CD4-positive, alpha-beta memory T cell (primary cell): ENCODE results near the gene MAN2A2. TPM values are rescaled to one million over a fixed set of nuclear protein-coding genes. Genes with fewer than 3 reads are reported as not detected.

Source experiments
- CTCF ChIA-PET: fragments of 350-600 bp; sonication (Branson Sonifier 250); formaldehyde crosslinking; loops from one replicate; lab custom pipeline; 2021; ENCODE audit warnings: inconsistent platforms; ENCODE audit not compliant: partially characterized antibody; lab: Charles Lee
- POLR2A ChIA-PET: fragments of 350-600 bp; sonication (Branson Sonifier 250); formaldehyde crosslinking; loops from one replicate; lab custom pipeline; 2021; ENCODE audit not compliant: partially characterized antibody; lab: Charles Lee
- DNase-seq, 5 donors: peaks; one replicate each; pipeline versions ENCODE4 v3.0.0 to v3.0.0-alpha.2; 2020 to 2022; ENCODE audit warnings: mixed read lengths in 1 of 5
- H3K27ac ChIP-seq: one replicate; pipeline ENCODE4 v1.7.0; 2013; ENCODE audit warnings: low read depth, low read length
- H3K27me3 ChIP-seq: 2 replicates; pipeline ENCODE4 v1.7.0; 2013; ENCODE audit warnings: mild to moderate bottlenecking, low read length, moderate library complexity; ENCODE audit not compliant: insufficient read depth
- H3K36me3 ChIP-seq: 2 replicates; pipeline ENCODE4 v1.7.0; 2013; ENCODE audit warnings: mild to moderate bottlenecking, low read length, moderate library complexity; ENCODE audit not compliant: insufficient read depth
- H3K4me1 ChIP-seq: 2 replicates; pipeline ENCODE4 v1.7.0; 2013; ENCODE audit warnings: mild to moderate bottlenecking, low read length, moderate library complexity; ENCODE audit not compliant: insufficient read depth
- H3K4me3 ChIP-seq, 2 donors: one replicate each; pipeline ENCODE4 v1.7.0; 2013; ENCODE audit warnings: low read length in 2 of 2, mild to moderate bottlenecking in 1 of 2
- H3K9me3 ChIP-seq, 2 donors: one replicate each; pipeline ENCODE4 v1.7.0; 2013; ENCODE audit warnings: low read length in 2 of 2, control low read depth in 1 of 2; ENCODE audit not compliant: control insufficient read depth in 1 of 2
- H3K27ac Mint-ChIP-seq, 7 donors: one replicate each; pipeline ENCODE4 v1.8.0; 2020 to 2021; ENCODE audit warnings: mixed read lengths in 7 of 7, mild to moderate bottlenecking in 6 of 7, inconsistent platforms in 3 of 7, moderate library complexity in 3 of 7
- H3K27me3 Mint-ChIP-seq, 2 donors: one replicate each; pipeline ENCODE4 v1.8.0; 2020 to 2021; ENCODE audit warnings: mixed read lengths in 2 of 2
- H3K36me3 Mint-ChIP-seq, 2 donors: one replicate each; pipeline ENCODE4 v1.8.0; 2020 to 2021; ENCODE audit warnings: mixed read lengths in 2 of 2, inconsistent platforms in 1 of 2, mild to moderate bottlenecking in 1 of 2
- H3K4me1 Mint-ChIP-seq, 4 donors: one replicate each; pipeline ENCODE4 v1.8.0; 2020 to 2021; ENCODE audit warnings: mixed read lengths in 4 of 4, mild to moderate bottlenecking in 1 of 4
- H3K4me3 Mint-ChIP-seq, 8 donors: one replicate each; pipeline ENCODE4 v1.8.0; 2020 to 2021; ENCODE audit warnings: mixed read lengths in 8 of 8, mild to moderate bottlenecking in 7 of 8, moderate library complexity in 6 of 8, inconsistent platforms in 3 of 8
- H3K9me3 Mint-ChIP-seq, 8 donors: one replicate each; pipeline ENCODE4 v1.8.0; 2020 to 2021; ENCODE audit warnings: mixed read lengths in 8 of 8, mild to moderate bottlenecking in 5 of 8, inconsistent platforms in 3 of 8, moderate library complexity in 1 of 8
- intact Hi-C: fragments of 100-400 bp; cut with micrococcal nuclease; formaldehyde crosslinking; loops from one replicate; pipeline ENCODE4 v1.15.1; 2023
- polyA plus RNA-seq, 2 donors: library from polyadenylated mRNA; unstranded; fragments of 300-500 nt; fragmentation: Illumina TruSeq; gene quantifications; one replicate each; pipeline ENCODE4 v1.2.3, GENCODE V29; 2021
- total RNA-seq, 2 experiments: library from RNA; stranded (reverse); gene quantifications; one replicate each; pipeline ENCODE4 v1.2.3, GENCODE V29; 2021

The MAN2A2 gene
- total and polyA plus RNA-seq, 4 experiments from 2014 or later, result 1.3 to 126 (median 67.4) TPM

DNA sequence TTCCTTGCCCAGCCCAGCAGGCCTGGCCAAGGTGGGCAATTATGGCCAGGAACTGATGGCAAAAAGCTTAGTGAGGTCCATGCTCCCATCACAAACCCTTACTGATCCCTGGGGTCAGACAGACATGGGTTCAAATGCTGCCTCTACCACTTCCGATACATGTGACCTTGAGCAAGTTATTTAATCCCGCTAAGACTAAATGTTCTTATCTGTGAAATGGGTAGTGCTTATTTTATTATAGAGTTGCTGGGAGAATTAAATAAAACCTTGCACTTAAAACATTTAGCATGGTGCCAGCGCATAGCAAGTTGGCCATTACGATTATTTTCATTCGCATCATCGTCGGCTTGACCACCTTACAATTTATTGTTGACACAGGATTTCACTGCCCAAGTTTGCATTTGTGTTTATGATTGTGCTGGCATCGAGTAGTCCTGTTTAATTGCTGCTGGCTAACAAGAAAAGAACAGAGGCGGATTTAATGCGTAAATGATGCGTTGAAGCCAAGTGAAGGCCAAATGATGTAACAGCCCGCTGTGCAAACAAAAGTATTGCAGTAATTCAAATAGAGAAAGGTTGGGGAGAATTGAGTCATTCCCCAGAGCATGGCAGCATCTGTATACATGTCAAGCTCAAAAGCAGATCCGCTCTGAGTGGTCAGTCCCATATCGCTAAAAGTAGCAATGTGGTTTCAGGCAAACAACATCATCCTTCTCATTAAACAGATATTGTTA lies 42.0 kb upstream of the MAN2A2 start:
- POLR2A ChIA-PET, result no interaction called here

GRCh38 chr15:90862487-90862886 lies 40.6 kb upstream of the MAN2A2 start:
- Histone ChIP-seq H3K27ac (no peak overlapping the region), H3K9me3 (no peaks in the 10 kb centered on the region), H3K27me3 (no peaks in the 10 kb centered on the region), H3K36me3 (no peaks in the 10 kb centered on the region), H3K4me3 (no peak overlapping the region), H3K4me1 (peaks cover 13% of the 10 kb centered on the region)
- no peaks in the 10 kb centered on the region for H3K36me3 Mint-ChIP-seq
- no peak overlapping the region for H3K27ac Mint-ChIP-seq
- no peak for DNase-seq
- H3K4me3 Mint-ChIP-seq, result no peak overlapping the region
- H3K27me3 Mint-ChIP-seq, result no peaks in the 10 kb centered on the region
- intact Hi-C loops, result no loop called here
- peaks cover 0 to 1% (median 0%) of the 10 kb centered on the region in 8 donors for H3K9me3 Mint-ChIP-seq
- ChIA-PET POLR2A (no interaction called here), CTCF (interaction anchor here (0.7 kb wide), 1 partner anchor 10 kb away, joined by 6 read pairs; no protein-coding TSS in a partner anchor)
- H3K4me1 Mint-ChIP-seq, result peaks cover 6 to 25% (median 13%) of the 10 kb centered on the region in 4 donors

More for the DNA sequence above, 42.0 kb upstream of the MAN2A2 start:
- no peak overlapping the region for H3K27ac Mint-ChIP-seq
- peaks cover 0 to 1% (median 0%) of the 10 kb centered on the region in 8 donors for H3K9me3 Mint-ChIP-seq
- no peaks in the 10 kb centered on the region for H3K36me3 Mint-ChIP-seq
- DNase-seq, result no peak
- H3K4me1 Mint-ChIP-seq, result peaks cover 17 to 32% (median 24%) of the 10 kb centered on the region in 4 donors
- no peaks in the 10 kb centered on the region for H3K27me3 ChIP-seq
- H3K27ac ChIP-seq, result no peak overlapping the region
- H3K4me3 ChIP-seq, result no peak overlapping the region
- no peaks in the 10 kb centered on the region for H3K9me3 ChIP-seq
- H3K27me3 Mint-ChIP-seq, result no peaks in the 10 kb centered on the region
- H3K4me1 ChIP-seq, result peaks cover 25% of the 10 kb centered on the region
- CTCF ChIA-PET, result no interaction called here
- intact Hi-C loops, result no loop called here
- H3K36me3 ChIP-seq, result no peaks in the 10 kb centered on the region
- no peak overlapping the region for H3K4me3 Mint-ChIP-seq

GRCh38 chr15:90862964-90863778 lies 39.9 kb upstream of the MAN2A2 start:
- Mint-ChIP-seq H3K36me3 (no peaks in the 10 kb centered on the region), H3K4me3 (no peak overlapping the region), H3K4me1 (peaks cover 0 to 22% (median 7%) of the 10 kb centered on the region in 4 donors), H3K27me3 (no peaks in the 10 kb centered on the region), H3K9me3 (peaks cover 0 to 1% (median 0%) of the 10 kb centered on the region in 8 donors), H3K27ac (no peak overlapping the region)
- Histone ChIP-seq H3K9me3 (no peaks in the 10 kb centered on the region), H3K27ac (no peak overlapping the region), H3K36me3 (no peaks in the 10 kb centered on the region), H3K4me3 (no peak overlapping the region), H3K27me3 (no peaks in the 10 kb centered on the region), H3K4me1 (peaks cover 6% of the 10 kb centered on the region)
- intact Hi-C loops, result no loop called here
- no peak for DNase-seq
- ChIA-PET POLR2A (no interaction called here), CTCF (no interaction called here)

DNA sequence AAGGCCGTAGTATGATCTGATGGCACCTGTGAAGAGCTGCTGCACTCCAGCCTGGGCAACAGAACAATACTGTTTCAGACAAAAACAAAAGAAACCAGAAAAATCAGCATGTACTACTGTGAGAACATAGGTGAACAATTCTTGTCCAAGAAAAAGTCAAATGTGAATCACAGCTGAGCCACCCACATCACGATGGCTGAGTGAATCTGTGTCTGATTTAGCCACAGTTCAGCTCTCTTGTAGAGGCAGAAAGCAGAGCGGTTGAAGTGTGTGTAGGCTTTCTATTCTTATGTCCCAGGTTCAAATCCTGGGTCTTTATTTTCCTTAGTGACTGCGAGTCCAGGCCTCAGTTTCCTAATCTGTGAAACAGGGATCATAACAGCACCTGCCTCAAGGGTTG lies 39.1 kb upstream of the MAN2A2 start:
- no peaks in the 10 kb centered on the region for H3K9me3 ChIP-seq
- no peaks in the 10 kb centered on the region for H3K36me3 ChIP-seq
- no peak overlapping the region for H3K4me3 ChIP-seq
- no peak overlapping the region for H3K27ac ChIP-seq
- H3K27me3 ChIP-seq, result no peaks in the 10 kb centered on the region
- no peak for DNase-seq
- Mint-ChIP-seq H3K4me1 (peaks cover 3 to 28% (median 7%) of the 10 kb centered on the region in 4 donors), H3K4me3 (no peak overlapping the region), H3K36me3 (no peaks in the 10 kb centered on the region), H3K27ac (peak overlapping the region in 1 of 7 donors; percentile 35), H3K27me3 (no peaks in the 10 kb centered on the region), H3K9me3 (peaks cover 0 to 1% (median 0%) of the 10 kb centered on the region in 8 donors)
- intact Hi-C loops, result no loop called here
- CTCF ChIA-PET, result no interaction called here
- POLR2A ChIA-PET, result no interaction called here
- peaks cover 6% of the 10 kb centered on the region for H3K4me1 ChIP-seq

DNA sequence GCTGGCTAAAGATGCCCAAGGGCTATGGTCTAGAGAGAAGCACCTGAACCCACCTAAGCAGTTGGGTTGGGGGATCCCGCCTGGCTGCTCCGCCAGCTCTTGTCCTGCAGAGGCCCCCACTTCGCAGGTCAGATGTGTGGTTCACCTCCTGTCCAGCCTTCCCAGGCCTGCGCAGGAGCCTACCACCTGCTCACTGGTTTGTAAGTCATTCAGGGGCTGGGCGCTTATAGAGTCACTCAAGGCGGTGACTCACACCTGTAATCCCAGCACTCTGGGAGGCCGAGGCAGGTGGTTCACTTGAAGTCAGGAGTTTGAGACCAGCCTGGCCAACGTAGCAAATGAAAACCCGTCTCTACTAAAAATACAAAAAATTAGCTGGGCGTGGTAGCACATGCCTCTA lies 38.6 kb upstream of the MAN2A2 start:
- intact Hi-C loops, result no loop called here
- DNase-seq, result no peak
- POLR2A ChIA-PET, result no interaction called here
- H3K36me3 ChIP-seq, result no peaks in the 10 kb centered on the region
- Mint-ChIP-seq H3K4me3 (no peak overlapping the region), H3K4me1 (peaks cover 5 to 29% (median 7%) of the 10 kb centered on the region in 4 donors), H3K36me3 (no peaks in the 10 kb centered on the region), H3K27ac (no peak overlapping the region), H3K9me3 (peaks cover 0 to 1% (median 0%) of the 10 kb centered on the region in 8 donors), H3K27me3 (no peaks in the 10 kb centered on the region)
- no peaks in the 10 kb centered on the region for H3K27me3 ChIP-seq
- no peak overlapping the region for H3K4me3 ChIP-seq
- peaks cover 8% of the 10 kb centered on the region for H3K4me1 ChIP-seq
- CTCF ChIA-PET, result interaction anchor here (1.4 kb wide), 1 partner anchor 14 kb away, joined by 3 read pairs; no protein-coding TSS in a partner anchor
- H3K9me3 ChIP-seq, result no peaks in the 10 kb centered on the region
- no peak overlapping the region for H3K27ac ChIP-seq

DNA sequence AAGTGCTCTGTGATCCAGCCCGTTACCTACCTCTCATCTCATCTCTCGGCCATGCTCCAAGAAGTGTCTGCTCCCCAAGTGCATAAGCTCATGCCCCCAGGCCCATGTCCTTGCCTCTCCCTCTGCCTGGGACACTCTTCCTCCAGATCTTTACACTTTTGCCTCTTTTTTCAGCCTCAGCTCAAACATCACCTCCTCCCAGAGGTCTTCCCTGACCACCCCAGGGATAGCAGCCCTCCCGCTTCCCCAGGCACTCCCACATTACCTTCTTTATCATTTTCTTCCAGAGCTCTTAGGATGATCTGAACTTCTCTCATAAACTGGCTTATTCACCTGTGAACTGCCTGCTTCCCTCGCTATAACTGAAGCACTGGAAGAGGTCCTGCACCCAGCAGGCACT lies 37.4 kb upstream of the MAN2A2 start:
- Mint-ChIP-seq H3K4me1 (peaks cover 13 to 36% (median 18%) of the 10 kb centered on the region in 4 donors), H3K4me3 (no peak overlapping the region), H3K27me3 (no peaks in the 10 kb centered on the region), H3K9me3 (peaks cover 0 to 1% (median 0%) of the 10 kb centered on the region in 8 donors), H3K36me3 (peaks cover 0 to 3% of the 10 kb centered on the region in 2 donors), H3K27ac (peak overlapping the region in 1 of 7 donors; percentile 62)
- DNase-seq, result no peak
- intact Hi-C loops, result no loop called here
- Histone ChIP-seq H3K4me3 (no peak overlapping the region), H3K9me3 (no peaks in the 10 kb centered on the region), H3K27me3 (no peaks in the 10 kb centered on the region), H3K27ac (no peak overlapping the region), H3K4me1 (peaks cover 18% of the 10 kb centered on the region), H3K36me3 (no peaks in the 10 kb centered on the region)
- ChIA-PET CTCF (interaction anchor here (1.2 to 1.4 kb wide), 2 partner anchors 15 to 68 kb away, joined by 3 read pairs; no protein-coding TSS in a partner anchor), POLR2A (no interaction called here)

DNA sequence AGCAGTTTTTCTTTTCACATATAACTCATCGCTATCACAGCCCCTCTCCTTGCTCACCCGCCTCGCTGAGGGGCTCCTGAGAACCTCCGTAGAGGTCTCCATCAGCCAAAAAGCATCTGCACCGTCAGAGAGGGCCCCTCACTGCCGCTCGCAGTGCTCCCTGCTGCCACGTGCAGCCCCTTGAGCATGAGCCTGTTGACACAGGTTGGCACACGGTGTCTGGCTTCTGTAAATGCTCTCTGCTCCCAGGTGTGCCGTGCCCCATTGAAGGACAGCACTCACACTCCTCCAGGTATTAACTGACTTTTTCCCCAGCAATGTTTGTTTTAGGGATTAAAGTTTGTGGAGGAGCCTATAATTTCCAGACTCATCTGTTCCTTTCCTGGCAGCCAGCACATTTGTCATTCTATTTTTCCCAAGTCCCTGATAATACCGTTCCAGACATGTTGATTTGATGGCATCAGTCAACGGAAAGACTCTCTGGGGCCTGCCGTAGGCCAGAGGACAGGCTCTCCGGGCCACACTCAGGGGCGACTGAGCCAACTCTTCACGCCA lies 36.9 kb upstream of the MAN2A2 start:
- Mint-ChIP-seq H3K4me1 (peaks cover 14 to 40% (median 20%) of the 10 kb centered on the region in 4 donors), H3K27ac (peak overlapping the region in 1 of 7 donors; percentile 83), H3K4me3 (no peak overlapping the region), H3K36me3 (peaks cover 0 to 5% of the 10 kb centered on the region in 2 donors), H3K9me3 (peaks cover 0 to 1% (median 0%) of the 10 kb centered on the region in 8 donors), H3K27me3 (no peaks in the 10 kb centered on the region)
- Histone ChIP-seq H3K27ac (no peak overlapping the region), H3K9me3 (no peaks in the 10 kb centered on the region), H3K27me3 (no peaks in the 10 kb centered on the region), H3K4me1 (peaks cover 20% of the 10 kb centered on the region), H3K4me3 (no peak overlapping the region), H3K36me3 (no peaks in the 10 kb centered on the region)
- intact Hi-C loops, result no loop called here
- DNase-seq, result no peak
- ChIA-PET CTCF (interaction anchor here (1.2 kb wide), 1 partner anchor 68 kb away, joined by 3 read pairs; no protein-coding TSS in a partner anchor), POLR2A (no interaction called here)
